Erythroblast (primary cell): ENCODE data around the gene PF4V1.

Source experiments
- GATA1 ChIP-seq: IDR thresholded peaks from 2 replicates; pipeline ENCODE4 v1.6.1; 2011; ENCODE audit warnings: low read depth, mild to moderate bottlenecking, control low read depth, low read length, moderate library complexity
- POLR2A ChIP-seq: IDR thresholded peaks from 2 replicates; pipeline ENCODE4 v1.6.1; 2011; ENCODE audit warnings: mild to moderate bottlenecking, low read length

- TF ChIP-seq POLR2A (no peak), GATA1 (no peak)
Observed at GRCh38 chr4:73853246-73853704, at the start of gene PF4V1.
